HTERT RPE-1 (cell line): ENCODE data around the gene PTGDS.

Experiments
- in situ Hi-C: fragments of 300-500 bp; cut with MboI; formaldehyde crosslinking; loops from 4 replicates; pipeline ENCODE4 v1.14.3; 2020; ENCODE audit warnings: low sequenced_read_pairs

The PTGDS gene

DNA sequence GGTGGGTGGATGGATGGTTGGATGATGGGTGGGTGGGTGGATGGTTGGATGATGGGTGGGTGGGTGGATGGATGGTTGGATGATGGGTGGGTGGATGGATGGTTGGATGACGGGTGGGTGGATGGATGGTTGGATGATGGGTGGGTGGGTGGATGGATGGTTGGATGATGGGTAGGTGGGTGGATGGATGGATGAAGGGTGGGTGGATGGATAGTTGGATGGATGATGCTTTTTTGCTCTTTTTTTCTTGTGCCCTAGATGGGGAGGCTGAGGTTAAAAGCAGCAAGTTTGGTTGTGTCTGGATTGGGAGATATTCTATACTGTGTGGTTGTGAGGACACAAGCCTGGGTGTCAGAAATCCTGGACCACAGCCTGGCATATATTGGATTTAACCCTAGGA, 19.8 kb upstream of the PTGDS start:
- in situ Hi-C loops: no loop called here

DNA sequence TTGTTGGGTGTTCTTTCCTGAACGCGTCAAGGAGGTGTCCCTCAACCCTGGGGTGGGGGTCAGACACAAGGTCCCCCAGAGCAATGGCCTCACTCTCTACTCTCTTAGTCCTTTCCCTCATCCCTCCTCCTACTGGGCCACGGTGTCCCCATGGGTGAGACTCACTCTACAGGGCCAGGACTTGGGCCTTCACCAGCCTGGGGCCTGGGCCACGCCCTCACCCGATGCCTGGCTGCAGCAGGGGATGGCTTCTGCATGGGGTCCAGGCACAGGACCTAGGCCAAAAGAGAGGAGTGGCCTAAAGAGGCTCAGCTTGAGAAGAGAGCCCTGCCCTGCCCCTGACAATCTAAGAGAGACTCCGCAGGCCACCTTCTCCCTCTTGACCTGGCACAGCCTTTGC, 19.4 kb upstream of the PTGDS start:
- in situ Hi-C loops: no loop called here

DNA sequence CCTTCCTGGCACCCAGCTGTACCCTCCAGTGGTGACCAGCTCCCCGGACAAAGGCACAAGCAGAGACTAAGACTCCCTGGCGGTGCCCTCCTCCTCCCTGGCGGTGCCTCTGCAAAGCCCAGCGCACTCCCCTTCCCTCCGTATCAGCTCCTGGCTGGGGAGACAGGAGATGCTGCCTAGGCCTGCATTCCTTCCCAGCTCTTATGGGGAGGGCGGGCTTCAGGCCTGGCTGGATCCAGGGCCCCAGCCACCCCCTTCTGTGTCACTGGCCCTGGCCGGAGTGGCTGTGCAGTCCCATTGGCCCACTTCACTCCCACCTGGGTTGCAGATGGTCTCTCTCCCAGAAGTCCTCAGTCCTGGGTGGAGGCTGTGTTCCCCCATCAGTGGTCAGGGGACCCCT, 18.8 kb upstream of the PTGDS start:
- in situ Hi-C loops: no loop called here

DNA sequence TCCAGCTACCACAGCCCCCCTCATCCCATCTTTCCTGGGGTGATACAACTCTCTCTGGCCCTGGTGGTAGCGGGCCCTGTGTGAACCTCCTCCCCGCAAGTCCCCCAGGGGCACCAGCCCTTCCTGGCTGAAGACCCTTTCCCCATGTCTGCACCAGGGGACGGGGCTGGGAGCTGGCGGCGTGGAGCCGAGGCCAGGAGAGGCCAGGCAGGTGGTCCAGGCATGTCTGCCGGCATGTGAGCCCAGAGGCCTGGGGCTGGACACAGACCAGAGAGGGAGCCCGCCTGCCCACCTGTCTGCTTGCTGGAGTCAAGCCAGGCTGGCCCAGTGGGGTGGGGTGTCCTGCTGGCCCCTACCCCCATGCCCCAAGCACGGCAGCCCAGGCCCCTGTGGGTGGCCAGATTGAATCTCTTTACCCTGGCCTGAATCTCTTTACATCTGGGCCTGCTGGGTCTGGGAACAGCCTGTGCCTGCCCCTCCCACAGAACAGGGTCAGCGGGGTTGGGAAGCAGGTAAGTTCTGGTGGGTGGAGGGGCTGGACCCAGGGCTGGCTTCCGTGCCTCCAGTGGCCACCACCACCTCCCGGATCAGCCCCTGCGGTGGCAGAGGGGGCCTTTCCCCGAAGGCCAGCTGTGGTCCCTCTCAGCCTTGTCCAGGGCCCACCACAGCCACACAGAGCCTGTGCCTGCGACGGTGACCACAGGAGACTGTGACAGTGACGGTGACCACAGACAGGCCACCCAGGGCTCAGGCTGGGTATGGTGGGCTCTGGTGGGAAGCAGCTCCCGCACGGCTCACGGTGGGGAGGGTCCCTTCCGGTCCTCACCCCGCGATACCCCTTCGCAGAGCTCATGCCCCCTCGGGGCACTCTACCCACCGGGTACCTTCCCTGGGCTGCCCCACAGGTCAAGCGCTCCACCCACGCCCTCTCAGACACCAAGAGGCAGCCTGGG, 18.1 kb upstream of the PTGDS start:
- in situ Hi-C loops: no loop called here

DNA sequence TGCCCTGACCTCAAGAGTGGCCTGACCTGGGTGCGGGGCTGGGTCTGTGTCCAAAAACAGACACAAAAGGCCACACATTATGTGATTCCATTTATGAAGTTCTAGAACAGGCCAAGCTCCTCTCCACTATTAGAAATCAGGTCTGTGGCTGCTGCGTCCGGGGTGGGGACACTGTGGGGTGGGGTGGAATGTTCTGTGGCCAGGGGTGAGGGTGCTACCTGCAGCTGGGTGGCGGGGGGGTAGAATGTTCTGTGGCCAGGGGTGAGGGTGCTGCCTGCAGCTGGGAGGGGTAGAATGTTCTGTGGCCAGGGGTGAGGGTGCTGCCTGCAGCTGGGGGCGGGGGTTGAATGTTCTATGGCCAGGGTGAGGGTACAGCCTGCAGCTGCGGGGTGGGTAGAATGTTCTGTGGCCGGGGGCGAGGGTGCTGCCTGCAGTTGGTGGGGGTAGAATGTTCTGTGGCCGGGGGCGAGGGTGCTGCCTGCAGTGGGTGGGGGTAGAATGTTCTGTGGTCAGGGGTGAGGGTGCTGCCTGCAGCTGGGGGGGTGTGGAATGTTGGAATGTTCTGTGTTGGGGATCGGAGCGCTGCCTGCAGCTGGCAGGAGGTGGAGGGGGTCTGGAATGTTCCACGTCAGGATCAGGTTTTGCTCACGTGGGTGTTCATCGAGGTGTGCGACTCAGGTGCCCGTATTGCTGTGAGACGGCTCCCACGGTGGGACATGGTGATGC, 16.9 kb upstream of the PTGDS start:
- in situ Hi-C loops: no loop called here

DNA sequence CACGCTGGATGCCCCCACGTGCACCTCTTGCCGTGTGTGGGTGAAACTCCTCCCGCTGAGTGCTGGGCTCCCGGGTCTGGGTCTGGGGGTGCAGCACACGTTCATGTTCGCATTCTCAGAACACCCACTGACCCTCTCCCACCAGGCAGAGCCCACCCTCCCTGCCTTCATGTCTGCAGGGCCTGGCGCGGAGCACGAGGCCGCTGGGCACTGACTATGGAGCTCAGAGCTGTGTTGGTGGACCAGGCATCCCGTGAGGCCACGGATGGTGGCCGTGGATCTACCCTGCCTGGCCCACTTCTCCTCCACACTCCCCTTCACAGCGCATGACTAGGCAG, 16.4 kb upstream of the PTGDS start:
- in situ Hi-C loops: no loop called here

DNA sequence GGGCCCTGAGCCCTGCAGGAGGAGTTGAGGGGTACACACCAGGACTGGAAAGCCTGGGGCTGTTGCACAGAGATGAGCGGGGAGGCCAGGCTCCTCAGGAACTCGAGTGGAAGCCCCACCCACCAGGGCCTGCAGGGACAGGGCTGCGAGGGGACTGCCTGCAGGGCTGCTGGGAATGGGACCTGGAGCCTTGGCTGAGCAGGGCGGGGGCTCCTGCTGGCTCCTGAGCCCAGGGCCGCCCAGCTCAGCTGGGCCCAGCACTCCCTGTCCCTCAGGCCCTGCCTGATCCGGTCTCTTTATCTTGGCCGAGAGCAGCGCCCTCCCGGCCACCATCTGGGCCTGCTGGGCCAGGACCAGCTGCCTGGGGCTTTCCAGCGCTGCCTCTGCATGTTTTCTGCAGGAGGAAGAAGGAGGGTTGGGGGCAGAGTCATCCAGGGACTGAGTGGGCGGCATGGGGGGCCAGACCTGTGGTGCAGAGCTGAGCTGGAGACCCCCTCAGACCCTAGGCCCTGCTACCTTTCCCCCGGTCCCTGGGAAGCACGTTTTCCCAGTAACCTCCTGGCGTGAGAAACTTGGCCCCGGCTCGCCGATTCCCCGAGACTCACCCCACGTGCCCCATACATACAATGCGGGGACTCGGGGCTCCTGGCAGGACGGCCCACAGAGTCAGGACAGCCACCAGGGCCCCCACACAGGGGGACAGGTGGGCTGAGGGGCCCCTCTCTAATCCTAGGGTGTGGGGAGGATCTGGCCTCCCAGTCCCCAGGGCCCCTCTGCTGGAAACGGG, 15.8 kb upstream of the PTGDS start:
- in situ Hi-C loops: no loop called here

DNA sequence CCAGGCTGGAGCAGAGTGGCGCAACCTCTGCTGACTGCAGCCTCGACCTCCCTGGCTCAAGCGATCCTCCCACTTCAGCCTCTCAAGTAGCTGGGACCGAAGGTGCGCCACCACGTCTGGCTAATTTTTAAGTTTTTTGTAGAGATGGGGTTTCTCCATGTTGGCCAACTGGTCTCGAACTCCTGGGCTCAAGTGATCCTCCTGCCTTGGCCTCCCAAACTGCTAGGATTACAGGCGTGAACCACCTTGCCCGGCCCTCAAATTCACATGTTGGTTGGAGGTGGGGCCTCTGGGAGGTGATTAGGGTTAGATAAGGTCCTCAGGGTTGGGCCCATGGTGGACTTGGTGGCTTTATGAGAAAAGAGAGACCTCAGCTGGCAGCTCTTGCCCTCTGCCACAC, 15.1 kb upstream of the PTGDS start:
- in situ Hi-C loops: no loop called here

DNA sequence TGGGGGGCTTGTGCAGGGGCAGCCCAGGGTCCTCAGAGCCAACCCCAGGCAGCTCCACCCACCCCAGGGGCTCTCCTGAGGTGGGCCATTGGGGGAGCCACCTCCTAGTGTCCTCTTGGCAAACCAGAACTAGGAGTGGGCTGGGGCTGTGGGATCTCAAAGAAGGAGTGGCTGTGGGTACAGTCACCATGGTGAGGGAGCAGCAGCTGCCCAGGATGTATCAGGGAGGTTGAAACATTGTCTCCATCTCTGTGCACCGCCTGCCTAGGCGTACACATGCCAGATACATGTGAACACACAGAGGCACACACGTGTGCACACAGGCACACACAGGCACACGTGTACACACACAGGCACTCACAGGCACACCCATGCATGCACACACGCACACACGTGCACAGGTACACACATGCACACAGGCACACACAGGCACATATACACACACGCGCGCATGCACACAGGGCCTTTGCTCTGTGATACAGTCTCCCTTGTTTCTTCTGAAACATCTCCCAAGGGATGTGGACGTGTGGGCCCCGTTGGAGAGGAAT, 14.5 kb upstream of the PTGDS start:
- in situ Hi-C loops: no loop called here

DNA sequence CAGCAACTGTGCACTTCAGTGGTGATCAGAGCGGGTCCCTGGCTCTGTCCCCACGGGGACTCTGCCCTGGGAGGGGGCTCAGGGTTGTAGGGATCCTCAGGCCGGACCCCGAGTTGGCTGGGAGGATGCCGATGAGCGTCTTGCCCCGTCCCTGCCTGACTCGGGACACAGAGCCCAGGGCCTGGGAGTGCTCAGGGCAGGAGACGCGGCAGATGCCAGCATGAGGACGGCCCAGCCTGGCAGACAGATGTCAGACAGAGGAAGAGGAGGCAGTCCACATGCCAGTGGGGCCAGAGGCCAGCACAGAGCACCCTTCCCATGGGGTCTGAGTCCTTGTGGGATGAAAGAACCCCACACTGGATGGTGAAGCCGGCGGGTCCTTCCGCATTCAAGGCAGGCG, 14.0 kb upstream of the PTGDS start:
- in situ Hi-C loops: no loop called here

DNA sequence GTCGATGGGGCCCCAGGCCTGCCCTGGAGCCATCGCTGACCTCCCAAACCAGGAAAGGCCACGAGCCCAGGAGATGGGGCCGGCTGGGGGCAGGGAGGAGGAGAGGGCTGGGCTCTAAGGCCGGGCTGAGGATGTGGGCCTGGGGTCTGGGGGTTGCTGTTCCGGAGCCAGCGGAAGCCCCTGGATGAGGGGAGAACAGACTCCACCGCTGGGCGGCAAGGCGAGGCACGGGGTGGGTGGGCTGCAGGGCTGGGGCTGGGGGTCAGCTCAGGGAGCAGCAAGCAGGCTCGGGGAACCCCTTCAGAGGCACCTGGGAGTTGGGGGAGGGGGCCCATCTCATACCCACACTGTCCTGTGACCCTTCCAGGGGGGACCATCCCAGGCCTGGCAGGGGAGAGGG, 13.6 kb upstream of the PTGDS start:
- in situ Hi-C loops: no loop called here

DNA sequence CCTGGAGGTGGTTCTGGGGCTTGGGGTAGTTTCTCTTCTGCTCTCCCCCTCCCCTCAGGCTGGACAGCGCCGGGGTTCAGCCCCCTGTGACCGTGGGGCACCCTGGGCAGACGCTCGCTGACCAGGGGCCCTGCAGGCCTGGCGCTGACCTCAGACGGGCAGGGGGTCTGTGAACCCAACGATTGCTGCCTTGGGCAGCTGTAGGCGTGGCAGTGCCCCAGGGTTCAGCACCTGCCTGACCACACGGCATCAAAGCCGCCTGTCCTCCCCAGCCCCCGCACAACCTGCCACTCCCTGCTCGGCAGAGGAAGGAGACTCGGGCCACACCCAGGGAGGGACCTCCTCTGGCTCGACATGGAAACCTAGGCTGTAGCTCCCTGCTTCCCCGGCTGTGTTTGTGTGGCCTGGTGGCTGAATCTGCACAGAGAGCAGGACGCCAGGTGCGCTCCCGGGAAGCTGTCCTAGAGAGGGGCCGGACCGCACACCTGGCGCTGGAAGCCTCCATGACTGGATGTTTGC, 13.1 kb upstream of the PTGDS start:
- in situ Hi-C loops: no loop called here

DNA sequence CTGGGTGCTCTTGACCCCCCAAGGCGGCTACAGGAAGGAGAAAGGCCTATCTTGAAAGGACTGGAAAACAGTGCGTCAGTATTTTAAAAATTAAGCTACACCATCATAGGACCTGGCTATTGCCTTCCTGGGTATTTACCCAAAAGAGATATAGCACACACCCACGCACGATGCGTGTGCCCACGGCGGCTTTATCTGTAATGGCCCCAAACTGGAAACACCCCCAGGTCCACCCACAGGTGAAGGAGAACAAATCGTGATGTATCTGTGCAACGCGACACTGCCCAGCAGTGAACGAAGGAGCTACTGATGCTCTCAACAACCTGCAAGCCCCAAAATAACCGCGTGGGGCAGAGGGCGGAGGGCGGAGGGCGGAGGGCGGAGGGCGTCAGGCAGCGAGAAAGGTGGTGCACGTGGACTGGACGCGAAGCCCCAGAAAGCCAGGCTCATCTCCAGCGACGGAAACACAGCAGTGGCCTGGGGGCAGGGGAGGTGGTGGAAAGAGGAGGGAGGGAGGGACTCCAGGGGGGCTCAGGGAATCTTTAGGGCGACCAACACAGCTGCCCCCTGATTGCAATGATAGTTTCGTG, 12.4 kb upstream of the PTGDS start:
- in situ Hi-C loops: no loop called here

DNA sequence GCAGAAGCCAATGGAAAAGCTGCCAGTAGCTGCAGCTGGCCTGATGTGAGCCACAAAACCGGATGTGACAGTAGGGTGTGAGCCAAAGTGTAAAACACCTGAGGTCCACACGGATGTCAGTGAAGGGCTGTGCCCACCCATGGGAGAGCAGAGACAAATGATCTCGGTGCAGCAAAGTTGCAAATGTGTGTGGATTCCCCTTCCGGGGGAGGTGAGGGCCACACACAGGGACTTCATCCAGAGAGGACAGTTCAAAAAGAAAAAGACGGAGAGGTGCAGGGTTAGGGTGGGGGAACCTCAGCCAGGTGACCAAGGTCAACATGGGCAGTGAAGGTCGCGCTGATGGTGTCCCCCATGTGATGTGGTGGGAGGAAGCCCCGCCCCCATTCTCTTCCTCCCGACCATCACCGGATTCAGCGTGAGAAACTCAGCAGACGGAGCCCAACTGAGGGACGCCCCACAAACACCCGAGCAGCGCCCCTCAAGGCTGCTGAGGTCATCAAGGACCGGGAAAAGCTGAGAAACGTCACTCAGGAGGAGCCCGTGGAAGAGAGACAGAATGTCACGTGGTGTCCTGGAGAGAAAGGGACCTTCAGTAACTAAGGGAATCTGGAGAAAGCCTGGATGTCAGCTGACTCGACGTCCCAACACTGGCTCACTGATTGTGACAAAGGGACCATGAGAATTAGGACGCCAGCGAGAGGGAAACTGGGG, 11.4 kb upstream of the PTGDS start:
- in situ Hi-C loops: no loop called here

DNA sequence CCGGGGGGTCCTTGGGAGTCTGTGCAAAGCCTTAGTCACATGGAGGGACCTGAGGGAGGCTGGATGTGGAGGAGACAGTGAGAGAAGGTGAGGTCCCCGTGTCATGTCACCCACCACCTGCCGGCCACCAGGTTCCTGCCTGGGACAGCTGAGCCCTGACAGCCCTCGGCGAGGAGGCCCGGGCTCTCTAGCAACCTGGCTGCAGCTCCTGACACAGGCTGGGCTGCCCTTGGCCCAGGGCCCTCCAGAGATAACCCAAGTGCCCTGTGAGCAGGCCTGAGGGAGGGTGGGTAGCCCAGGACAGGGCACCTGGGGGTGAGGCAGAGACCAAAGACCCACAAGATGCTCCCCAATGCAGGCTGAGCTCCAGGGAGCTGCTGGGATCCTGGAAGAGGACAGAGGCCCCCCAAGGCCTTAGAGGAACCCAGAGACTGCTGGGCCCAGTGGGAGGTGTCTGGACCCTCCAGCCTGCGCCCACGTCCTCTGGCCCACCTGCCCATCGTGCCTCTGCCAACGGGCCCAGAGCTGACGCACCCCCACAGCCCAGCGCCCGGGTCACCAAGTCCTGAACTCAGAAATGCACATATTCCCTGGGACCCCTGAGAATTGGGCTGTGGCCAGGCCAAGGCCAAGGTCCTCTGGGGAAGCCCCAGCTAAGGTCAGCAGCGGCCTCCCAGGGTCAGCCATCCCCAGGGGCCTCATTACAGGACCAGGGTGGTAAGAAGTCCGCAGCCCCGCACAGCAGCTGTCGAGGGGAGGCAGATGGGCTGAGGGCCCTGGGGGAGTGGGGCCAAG, 8.8 kb upstream of the PTGDS start:
- in situ Hi-C loops: no loop called here

DNA sequence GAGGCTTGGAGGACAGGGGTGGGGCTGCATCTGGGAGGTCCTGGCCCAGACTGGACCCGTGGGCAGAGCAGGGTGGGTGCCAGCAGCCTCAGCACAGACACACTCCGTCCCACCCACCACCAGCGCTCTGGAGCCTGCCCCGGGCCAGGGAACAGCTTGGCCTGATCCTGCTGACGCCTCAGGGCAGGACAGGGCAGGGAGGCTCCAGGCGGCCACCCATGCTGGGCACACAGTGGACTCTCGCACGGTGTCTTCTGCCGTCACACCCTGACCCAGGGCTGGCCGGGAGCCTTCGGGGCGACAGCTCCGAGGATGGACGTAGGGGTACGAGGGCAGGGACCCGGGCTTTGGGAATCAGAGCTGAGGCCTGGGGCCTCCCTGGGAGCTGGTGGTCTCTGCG, 8.2 kb upstream of the PTGDS start:
- in situ Hi-C loops: no loop called here

DNA sequence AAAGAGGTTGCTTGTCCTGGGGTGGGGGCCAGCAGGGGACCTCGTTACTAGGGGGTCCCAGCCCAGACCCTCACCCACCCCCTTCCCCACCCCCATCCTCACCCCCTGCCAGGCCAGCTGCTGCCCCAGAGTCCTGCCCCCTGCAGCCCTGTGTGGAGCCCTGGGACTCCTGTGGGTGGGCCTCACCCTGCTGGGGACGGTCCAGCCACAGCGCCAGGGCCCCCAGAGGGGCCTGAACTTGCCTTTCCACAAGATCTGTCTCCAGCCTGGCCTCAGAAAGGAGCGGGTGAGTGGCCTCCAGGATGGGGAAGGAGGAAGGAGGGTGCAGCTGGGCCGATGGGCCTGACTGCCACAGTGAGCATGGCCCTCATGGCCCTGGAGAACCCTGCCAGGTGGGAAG, 7.5 kb upstream of the PTGDS start:
- in situ Hi-C loops: no loop called here

DNA sequence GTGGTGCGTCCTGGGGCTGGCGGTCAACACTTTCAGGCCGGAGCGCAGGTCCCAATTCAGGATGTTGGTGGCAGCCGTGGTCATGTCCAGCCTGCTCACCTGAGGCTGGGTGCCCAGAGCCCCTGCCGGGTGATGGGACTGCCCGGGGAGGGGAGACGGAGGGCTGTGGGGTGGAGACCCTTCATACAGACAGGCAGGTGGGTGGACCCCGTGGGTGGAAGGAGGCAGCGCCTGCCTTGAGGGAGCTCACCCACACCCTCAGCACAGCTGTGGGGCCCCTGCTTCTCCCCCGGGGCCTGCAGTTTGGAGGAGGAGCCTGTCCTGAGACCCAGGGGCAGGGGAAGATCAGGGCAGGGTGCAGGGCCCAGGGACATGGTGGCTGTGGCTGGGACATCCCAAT, 6.9 kb upstream of the PTGDS start:
- in situ Hi-C loops: no loop called here

DNA sequence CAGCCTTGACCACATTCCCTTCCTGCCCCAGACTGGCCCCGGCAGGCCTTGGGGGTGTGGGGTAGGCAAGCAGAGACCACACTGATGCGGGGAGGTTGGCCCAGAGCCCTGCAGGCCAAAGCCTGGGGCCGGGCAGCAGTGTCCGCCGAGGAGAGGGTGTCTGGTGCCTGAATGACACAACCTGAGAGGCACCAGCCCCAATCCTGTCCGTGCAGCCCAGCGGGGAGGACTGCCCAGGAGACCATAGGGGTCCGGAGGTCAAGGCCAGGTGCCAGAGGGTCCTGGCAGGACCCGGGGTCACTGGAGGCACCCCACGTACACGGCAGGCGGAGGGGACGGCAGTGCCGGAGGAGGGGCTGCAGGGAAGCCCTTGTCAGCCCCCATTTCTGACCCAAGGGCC, 5.6 kb upstream of the PTGDS start:
- in situ Hi-C loops: no loop called here
